ENCODE data around the gene ANP32B.
"Not testable (repeated sequence)": the region's sequence is repeated elsewhere in the genome, so short reads cannot be mapped to it uniquely, and the experiment has no call there.

Gene ANP32B

DNA sequence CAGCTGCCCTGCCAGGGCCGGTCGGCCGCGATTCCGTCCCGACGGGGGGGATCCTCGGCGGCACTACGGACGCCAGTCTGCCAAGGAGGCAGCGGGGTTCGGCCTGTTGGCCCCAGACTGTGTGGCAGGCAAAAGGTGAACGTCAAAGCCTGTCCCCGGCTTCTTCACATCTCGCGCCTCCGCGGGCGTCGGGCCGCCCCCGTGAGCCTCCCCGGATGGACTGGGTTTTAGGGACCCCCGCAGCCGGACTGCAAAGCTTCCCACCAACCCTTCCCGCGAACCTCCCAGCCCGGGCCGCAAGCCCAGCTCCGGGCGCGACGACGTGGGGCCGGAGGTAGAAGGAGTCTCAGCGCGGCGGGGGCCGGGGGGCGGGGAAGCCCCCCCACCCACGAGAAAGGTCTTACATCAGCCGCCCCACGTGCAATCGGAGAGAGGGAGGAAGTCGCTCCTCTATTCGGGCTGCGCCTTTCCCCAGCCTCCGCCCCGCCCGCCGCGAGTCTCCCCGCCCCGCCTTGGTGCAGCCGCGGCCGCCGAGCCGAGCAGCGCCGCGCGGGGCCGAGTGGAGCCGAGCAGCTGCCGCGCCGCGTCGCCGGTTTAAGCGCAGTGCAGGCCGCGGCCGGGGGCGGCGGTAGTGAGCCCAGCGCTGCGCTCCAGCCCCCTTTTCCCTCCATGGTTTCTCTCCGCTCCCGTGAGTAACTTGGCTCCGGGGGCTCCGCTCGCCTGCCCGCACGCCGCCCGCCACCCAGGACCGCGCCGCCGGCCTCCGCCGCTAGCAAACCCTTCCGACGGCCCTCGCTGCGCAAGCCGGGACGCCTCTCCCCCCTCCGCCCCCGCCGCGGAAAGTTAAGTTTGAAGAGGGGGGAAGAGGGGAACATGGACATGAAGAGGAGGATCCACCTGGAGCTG, at the start of gene ANP32B:
Gene ANP32B (plus strand): TSS at position 659 of the 906 bp plus-strand sequence. CDS start 215 bp downstream, at position 874.
- DNase-seq = peak; percentile 95

DNA sequence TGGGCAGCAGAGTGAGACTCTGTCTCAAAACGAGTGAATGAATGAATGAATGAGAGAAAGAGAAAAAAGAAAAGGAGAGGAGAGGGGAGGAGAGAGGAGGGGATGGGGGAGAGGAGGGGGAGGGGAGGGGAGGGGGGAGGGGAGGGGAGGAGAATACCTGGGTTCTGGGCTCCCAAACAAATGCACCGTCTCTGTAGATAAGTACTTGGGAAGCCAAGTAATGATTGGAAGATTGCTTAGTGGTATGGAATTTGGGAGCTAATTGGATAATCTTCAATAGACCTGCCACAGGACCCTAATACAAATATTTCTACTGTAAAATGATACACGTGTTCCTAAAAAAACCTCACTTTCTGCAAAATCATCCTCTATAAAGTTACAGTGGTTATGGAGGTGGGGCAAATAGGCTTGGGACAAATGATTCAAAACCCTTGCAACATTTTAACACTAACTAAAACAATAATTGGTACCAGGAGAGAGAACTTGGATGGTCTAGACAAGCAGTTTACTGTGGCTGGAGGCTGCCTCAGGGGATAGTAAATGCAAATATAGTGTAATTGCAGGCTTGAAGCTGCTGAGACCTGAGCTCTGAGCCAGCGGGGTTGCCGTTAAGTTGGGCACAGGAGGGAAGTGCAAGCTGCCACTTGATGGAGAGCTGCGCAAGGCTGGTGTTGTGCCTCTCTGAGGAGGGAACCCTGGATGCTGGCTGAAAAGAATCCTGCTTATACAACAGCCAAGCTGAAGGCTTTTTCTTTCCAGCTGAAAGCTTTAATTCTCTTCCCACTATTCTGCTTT, 48.6 kb upstream of the ANP32B start:
- no peak for DNase-seq

DNA sequence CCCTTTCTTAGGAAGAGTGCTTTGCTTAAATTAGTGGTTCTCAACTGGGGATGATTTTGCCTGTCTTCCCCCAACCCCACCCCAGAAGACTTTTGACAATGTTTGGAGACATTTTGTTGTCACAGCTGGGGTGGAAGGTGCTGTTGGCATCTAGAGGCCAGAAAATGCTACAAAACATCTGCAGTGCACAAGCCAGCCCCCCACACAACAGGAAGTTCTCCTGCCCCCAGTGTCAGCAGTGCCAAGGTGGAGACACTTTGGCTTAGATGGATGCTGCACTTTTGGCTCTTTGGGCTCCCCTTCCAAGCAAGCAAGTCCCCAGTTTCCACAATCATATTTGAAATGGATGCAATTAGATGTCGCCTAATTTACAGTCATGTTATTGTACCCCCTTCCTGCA, 47.9 kb upstream of the ANP32B start:
- no peak for DNase-seq

DNA sequence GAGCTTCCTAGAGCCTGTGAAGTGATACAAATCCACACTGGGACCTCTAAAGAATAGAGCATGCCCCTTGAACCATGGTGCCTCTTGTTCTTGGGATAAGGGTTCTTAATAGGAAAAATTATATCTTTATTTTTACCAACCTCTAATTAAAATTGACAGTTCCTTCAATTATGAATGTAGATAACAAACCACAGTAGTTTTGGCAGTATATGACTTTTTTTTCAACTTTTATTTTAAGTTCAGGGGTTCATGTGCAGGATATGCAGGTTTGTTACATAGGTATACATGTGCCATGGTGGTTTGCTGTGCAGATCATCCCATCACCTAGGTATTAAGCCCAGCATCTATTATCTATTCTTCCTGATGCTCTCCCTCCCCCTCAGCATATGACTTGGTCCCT, 46.1 kb upstream of the ANP32B start:
- no peak for DNase-seq

DNA sequence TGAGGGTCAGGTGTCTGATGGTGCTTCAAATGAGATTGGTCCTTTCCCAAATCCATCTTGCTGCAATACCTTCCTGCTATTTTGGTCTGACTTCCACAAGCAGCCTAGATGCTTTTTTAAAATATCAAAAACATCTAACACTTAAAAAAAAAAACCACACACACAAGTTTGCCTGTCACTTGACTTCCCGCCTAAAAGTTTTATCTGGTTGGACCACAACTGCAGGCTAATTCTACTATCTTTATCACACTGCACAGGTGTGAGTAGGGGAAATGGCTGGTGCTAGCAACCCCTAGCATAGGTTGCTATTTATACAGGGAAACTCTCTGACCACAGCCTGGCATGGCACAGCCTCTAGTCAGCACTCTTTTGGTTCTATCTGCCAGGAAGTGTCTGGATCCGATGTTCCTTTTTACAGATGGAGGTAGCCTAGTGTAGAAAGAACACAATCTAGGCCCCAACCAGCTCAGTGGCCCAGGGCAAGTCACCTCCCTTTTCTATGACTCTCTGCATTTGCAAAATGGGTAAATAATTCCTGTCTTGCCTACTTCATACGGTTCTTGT, 45.0 kb upstream of the ANP32B start, which contains the start of gene HEMGN:
Gene HEMGN (minus strand): TSS at position 92 of the 564 bp plus-strand sequence. CDS start 36 bp downstream, at position 56.
- no peak for DNase-seq

DNA sequence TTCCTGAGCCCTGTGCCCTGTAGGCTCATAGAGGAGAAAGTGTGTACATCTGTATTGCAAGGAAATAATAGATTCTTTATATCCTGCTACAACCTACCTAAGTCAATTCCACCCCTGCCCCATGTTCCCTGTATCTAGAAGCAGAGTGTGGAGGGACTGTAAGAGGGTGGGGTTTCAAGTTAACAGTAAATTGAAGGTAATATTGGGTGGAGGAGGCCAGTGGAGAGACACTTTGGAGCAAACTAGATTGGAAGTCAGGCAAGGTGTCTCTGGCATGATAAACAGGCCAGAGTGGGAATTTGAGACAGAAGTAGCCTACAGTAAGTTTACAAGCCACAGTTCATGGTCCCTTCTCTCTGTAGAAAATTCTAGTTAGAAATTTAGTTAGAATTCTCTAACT, 42.9 kb upstream of the ANP32B start:
- DNase-seq = no peak

DNA sequence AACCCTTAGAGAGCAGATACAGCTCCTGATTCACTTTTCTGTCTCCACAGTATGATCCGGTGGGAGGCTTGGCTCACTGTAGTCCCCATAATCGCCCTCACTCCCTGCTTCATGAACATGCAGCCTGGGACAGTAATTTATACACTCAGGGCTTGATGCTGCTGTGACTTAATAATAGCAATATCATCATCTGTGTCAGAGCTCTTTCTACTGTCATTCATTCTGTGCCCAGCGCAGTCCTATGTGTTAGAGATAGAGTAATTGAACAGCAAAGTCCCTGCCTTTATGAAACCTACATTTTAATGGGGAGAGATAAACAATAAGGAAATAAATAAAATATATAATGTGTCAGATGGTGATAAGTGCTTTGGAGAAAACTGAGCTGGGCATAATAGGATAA, 42.4 kb upstream of the ANP32B start:
- DNase-seq = no peak

DNA sequence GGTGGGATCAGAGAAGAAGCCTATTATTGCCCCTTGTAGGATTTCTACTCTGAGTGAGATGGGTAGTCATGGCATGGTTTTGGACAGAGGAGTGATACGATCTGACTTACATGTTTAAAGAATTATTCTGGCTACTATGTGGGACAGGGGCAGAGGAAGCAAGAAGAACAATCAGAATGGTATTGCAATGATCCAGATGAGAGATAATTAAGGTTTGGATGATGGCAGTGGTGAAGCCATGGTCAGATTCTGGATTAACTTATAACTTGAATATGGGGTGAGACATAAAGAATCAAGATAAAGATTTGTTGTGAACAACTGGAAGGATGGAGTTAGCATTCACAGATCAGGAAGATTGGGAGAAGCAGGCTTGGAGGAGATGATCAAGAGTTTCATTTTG, 41.8 kb upstream of the ANP32B start:
- DNase-seq = no peak

DNA sequence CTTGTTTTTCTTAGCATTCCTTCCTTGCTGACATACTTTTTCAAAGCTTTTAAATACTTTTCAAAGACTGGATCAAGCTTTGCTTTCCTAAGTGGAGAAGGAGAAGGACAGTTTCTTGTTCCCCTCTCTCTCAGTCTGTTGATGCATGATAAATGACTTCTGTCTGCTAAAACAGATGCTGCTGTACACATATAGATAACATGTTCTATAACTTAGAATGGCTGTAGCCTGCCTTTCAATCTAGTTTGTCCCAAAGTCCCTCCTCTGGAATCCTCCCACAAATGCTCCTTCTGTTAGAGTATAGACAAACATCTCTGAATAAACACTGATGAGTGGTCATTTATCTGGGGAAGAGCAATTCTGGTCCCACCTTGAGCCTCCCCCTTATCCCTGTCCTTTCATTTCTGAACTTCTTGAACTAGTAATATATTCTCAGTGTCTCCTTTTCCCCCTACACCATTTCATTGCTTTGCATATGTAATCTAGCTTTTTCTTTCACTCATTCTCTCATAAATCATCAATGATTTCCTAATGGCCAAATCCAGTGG, 39.8 kb upstream of the ANP32B start:
- no peak for DNase-seq

DNA sequence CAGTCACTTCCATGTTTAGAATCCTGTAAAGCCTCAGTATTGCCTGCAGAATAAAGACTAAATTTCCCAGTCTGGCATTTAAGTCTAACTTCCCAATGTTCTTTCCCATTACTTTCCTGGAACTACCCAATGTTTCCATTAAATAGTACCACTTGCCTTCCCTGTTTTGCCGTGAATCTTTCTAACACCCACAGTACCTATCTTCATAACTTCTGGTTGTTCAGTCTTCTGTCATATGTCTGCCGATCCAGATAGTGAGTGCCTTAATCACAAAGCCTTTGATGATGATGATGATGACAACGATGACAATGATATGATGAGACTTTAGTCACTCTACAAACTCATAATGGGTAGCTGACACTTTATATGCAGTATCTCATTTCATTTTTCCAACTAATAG, 38.5 kb upstream of the ANP32B start:
- DNase-seq = no peak

DNA sequence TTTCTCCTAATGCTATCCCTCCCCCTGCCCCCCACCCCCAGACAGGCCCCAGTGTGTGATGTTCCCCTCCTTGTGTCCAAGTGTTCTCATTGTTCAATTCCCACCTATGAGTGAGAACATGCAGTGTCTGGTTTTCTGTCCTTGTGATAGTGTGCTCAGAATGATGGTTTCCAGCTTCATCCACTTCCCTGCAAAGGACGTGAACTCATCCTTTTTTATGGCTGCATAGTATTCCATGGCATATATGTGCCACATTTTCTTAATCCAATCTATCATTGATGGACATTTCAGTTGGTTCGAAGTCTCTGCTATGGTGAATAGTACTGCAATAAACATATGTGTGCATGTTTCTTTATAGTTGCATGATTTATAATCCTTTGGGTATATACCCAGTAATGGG, 37.7 kb upstream of the ANP32B start:
- not testable (repeated sequence) for DNase-seq

DNA sequence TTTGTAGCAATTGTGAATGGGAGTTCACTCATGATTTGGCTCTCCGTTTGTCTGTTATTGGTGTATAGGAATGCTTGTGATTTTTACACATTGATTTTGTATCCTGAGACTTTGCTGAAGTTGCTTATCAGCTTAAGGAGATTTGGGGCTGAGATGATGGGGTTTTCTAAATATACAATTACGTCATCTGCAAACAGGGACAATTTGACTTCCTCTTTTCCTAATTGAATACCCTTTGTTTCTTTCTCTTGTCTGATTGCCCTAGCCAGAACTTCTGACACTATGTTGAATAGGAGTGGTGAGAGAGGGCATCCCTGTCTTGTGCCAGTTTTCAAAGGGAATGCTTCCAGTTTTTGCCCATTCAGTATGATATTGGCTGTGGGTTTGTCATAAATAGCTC, 36.0 kb upstream of the ANP32B start:
- not testable (repeated sequence) for DNase-seq

DNA sequence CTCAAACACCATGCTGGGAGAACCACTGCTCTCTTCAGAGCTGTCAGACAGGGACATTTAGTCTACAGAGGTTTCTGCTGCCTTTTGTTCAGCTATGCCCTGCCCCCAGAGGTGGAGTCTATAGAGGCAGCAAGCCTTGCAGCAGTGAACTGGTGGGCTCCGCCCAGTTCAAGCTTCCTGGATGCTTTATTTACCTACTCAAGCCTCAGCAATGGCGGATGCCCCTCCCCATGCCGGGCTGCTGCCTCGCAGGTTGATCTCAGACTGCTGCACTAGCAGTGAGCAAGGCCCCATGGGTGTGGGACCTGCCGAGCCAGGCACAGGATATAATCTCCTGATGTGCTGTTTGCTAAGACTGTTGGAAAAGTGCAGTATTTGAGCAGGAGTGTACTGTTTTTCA, 32.3 kb upstream of the ANP32B start:
- not testable (repeated sequence) for DNase-seq

DNA sequence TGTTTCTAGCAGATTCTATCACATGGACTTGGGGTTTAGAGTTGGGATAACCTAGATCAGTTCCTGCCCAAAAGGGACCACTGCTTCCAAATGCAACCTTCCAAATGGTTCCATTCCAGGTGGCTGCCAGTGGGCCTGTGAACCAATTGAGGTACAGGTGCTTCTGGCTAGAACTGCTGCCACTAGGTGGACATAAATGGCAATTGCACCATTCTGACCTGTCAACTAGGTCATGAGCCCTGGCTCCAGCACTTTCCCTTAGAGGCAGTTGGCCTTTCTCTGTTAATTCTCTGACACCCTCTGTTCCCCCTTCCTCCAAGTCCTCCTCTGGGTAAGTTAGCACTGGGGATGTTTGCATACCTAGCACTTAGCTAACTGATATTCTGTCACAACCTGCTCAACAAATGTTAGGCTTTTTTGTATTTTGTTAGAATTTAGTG, 28.6 kb upstream of the ANP32B start:
- DNase-seq = peak; percentile 59

DNA sequence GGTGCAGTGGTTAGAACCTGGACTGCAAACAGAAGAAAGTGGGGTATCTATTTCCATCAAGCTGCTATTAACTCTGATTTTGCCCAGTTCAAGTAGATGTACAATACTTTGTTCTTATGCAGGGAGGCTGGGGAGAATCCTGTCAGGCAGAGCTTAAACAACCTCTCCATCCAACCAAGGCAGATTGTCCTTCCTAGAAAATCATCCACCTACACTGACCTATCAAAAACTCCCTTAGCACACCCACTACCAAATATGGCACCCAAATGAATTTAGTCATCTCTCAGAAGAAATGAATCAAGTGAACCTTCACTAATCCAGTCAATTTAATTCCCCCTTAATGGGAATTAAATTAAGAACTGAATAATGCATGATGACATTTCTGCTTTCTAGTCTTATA, 26.8 kb upstream of the ANP32B start:
- no peak for DNase-seq

DNA sequence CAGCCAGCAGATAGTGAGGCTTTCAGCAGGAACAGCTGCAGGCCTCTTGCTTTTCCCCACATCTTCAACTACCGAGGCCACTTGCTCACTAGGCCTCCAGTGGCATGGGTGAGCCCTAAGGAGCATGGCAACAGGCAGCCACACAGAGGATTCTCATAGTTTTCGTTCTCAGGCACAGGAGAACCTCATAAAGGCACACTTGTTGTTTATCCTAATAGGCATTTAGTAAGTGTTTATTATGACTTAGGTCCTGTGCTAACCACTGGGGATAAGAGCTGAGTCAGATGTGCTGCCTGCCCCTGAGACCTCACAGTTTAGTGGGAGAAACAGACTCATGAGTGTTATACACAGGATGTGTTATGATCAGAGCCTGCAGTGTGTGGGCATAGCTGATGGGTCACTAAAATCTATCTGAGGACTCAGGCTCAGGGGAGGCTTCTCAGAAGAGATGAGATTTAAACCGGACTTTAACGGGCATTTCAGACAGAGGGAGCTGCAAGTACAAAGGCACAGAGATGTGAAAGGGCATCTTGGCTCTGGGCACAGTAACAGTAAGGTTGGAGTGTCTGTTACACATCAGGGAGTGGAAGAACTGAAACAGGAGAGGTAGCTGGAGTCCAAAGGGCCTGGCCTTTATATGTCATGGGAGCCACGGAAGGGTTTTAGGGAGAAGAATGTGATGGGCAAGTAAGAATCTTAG, 24.2 kb upstream of the ANP32B start:
- DNase-seq = no peak

DNA sequence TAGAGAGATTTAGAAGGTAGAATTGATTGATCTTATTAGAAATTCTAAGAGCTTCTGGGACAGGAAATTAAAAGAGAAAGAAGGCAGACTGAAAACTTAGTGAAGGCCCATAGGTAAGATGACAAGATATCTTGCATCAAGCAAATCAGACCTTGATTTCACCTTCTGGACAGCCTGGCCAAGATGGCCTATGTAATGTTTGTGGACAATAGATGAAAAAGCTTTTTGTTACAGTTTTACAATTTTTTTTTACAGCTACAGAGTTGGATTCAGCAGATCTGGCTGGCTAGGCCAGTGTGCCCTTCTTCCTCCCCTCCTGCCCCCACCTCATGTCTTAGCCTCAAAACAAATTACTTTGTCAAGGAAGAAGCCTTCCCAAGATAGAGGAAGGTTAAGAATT, 23.6 kb upstream of the ANP32B start:
- DNase-seq = no peak

DNA sequence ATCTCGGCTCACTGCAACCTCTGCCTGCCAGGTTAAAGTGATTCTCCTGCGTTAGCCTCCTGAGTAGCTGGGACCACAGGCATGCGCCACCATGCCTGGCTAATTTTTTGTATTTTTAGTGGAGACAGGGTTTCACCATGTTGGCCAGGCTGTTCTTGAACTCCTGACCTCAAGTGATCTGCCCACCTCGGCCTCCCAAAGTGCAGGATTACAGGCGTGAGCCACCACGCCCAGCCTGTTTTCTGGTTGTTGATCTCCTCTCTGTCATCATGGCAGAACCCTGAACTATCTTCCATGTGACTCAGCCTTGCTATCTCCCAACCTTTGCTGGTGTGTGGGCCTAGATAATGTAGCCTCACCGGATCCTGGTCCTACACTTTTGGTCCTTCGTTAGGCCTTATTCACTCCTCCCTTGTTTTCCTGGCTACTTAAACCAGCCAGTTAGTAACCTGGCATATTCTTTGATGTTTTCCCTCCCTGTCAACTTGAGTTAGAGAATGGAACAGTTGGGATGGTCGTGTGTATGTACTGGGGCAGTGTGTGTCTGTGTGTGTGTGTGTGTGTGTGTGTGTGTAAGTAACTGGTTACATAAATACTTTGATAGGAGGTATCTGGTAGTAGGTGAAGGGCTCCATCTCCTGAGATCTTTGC, 22.3 kb upstream of the ANP32B start:
- DNase-seq = not testable (repeated sequence)

DNA sequence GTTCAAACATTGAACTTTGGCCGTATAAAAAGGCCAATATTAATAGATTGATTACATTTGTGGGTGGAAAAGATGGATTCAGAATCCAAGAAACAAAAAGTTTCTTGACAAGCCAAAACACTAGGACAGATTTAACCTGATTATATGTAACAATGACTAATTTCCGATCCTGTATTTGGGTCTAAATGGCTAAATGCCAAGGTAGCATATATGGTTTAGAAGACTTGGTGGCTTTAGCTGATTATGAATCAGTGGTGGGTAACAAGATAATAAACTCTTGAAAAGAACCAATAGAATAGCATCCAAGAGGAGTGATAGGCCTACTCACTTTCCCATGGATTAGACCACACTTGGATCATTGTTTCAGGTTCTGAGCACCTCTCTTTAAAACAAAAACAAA, 21.8 kb upstream of the ANP32B start:
- no peak for DNase-seq

DNA sequence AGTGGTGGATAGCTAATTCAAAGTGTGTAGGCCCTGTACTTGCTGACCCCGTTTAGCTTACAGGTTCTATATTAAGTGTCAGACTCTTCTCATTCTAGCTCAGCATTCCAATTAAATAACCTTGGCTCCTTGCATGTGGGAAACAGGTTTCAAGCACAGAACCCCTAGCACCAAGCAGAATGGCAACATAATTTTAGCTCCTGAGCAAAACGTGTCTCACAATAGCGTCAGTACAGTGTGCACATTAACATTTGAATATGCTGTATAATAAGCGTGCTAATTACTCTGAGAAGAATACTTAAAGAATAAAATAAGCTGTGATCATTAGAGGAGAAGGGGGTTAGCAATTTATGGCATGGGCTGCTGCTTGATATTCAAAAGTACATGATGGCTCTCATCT, 21.0 kb upstream of the ANP32B start:
- no peak for DNase-seq

DNA sequence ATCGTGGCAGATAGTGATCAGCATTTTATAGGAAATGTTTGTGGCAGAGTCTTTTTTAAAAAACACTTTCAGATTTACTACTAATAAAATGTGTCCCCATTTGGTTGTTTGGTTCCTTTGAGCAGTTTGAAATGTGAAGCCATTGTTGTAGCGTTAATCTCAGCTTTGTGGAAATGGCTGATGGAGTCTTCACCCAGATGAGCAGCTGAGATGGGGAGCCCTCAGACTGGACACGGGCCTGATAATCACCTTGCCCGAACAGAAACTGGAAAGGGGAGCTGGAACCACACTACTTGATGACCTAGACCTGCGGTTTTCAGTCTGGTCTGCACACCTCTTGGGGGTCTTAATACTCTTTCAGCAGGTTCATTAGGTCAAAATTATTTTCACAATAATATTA, 20.6 kb upstream of the ANP32B start:
- no peak for DNase-seq

DNA sequence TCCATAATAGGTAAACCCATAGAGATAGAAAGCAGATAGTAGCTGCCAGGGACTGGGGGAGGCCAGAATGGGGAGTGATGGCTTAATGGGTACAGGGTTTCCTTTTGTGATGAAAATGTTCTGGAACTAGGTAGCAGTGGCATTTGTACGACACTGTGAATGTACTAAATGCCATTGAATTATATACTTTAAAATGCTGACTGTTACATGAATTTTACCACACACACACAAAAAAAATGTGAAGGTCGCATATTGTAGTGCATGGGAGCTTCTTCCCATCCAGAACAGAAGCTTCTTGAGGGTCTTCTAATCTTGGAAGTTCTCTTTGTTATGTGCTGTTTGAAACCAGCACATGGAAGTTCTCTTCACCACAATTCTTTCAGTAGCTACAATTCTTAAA, 19.9 kb upstream of the ANP32B start:
- DNase-seq = no peak

Data from activated CD4-positive, alpha-beta T cell treated with anti-CD3 and anti-CD28 coated beads, Interleukin-2, amount 50 U/mL, for 16 hours (primary cell).